ENCODE results near the gene NBPF4. TPM values are rescaled to one million over a fixed set of nuclear protein-coding genes. Genes with fewer than 3 reads are reported as not detected.

NBPF4 gene
- total RNA-seq, result not detected in 2 replicates

GRCh38 chr1:108243976-108244375 lies at the start of gene NBPF4:
NBPF4 (minus strand) TSS chr1:108244076; CDS start chr1:108243761, 315 bp downstream.

GRCh38 chr1:108199781-108200686 lies 43.8 kb downstream of the NBPF4 start, which contains the start of gene SLC25A24:
SLC25A24 (minus strand) TSS chr1:108200343; CDS start chr1:108200138, 205 bp downstream.

Other genes with a start within 250 kb of the NBPF4 start
- gene SLC25A24, start 43.7 kb downstream of the NBPF4 start, total RNA-seq, result 35.1 and 36.9 TPM in 2 replicates
- gene NBPF6, start 206.3 kb upstream of the NBPF4 start, total RNA-seq, result 0.06 TPM in 1 of 2 replicates, not detected in the other